ENCODE results near the gene PMS2. TPM values are rescaled to one million over a fixed set of nuclear protein-coding genes. Genes with fewer than 3 reads are reported as not detected.

PMS2 gene
- total and polyA plus RNA-seq, 9 of the 15 experiments (the other 6 are each of a cell fraction or from before 2014, with no cell fraction given) = 4.9 to 27.6 (median 16.5) TPM

DNA sequence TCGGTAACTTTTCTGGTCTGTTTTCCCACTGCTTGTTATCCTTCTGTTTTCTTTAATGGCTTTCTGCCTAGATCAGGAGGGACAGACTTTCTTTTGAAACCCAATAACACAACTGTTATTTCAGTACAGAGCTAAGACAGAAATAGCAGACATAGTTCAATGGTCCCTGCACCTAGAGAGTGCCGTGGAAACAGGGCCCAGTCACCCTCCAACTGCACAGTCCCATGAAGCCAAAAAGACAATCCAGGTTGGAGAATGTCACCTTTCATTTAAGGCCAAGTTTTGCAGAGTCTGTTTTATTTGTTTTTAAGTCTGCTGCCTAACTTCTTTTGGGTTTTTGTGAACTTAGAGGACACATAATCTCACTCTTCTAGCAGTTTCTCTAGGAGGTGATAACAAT is 2.7 kb upstream of the PMS2 start:
- peaks cover 56% of the 10 kb centered on the region for H3K79me2 ChIP-seq (ENCODE audit: control insufficient read depth, insufficient read depth, low read length)
- CTCF ChIA-PET (ENCODE audit: low intra/inter-chr PET ratio) = no interaction called here
- no peaks in the 10 kb centered on the region for H3K27me3 ChIP-seq (ENCODE audit: control insufficient read depth in 2 of 2, insufficient read depth in 2 of 2, low read length in 2 of 2)
- peaks cover 17 to 23% of the 10 kb centered on the region in 2 experiments; a peak in 4 of 5 replicates for H3K4me1 ChIP-seq (replicated peaks in 1 of 2; ENCODE audit: control insufficient read depth in 2 of 2, insufficient read depth in 2 of 2, low read length in 2 of 2)
- no peak overlapping the region for H3K27ac ChIP-seq (ENCODE audit: extremely low read depth, low read depth, low read length)
- no peak for TF ChIP-seq CEBPB (tag; IDR thresholded peaks at IDR 0.05)
- TF ChIP-seq RBM25 (IDR thresholded peaks at IDR 0.05; ENCODE audit: low read depth, low read length, severe bottlenecking) = no peak
- no peak for TF ChIP-seq CC2D1A (IDR thresholded peaks at IDR 0.05)
- no peak for TF ChIP-seq FOXA3 (CRISPR knock-in tag; conservative IDR thresholded peaks at IDR 0.05 in 1 of 2, IDR thresholded peaks at IDR 0.05 in 1 of 2)
- TF ChIP-seq TGIF2 (CRISPR knock-in tag; IDR thresholded peaks at IDR 0.05) = no peak
- TF ChIP-seq NCOR1 (IDR thresholded peaks at IDR 0.05) = no peak
- no peak for TF ChIP-seq SAFB2 (IDR thresholded peaks at IDR 0.05; ENCODE audit: borderline replicate concordance, low read depth, low read length, severe bottlenecking)
- no peak for TF ChIP-seq ZSCAN29 (IDR thresholded peaks at IDR 0.05)
- TF ChIP-seq TRIM24 (IDR thresholded peaks at IDR 0.05) = no peak
- no peak for TF ChIP-seq SRSF1 (IDR thresholded peaks at IDR 0.05; ENCODE audit: low read depth, low read length)
- no peak for TF ChIP-seq MBD1 (CRISPR knock-in tag; IDR thresholded peaks at IDR 0.05)
- TF ChIP-seq MTA2 (IDR thresholded peaks at IDR 0.05; ENCODE audit: low read depth) = no peak
- no peak for TF ChIP-seq HEY1 (CRISPR knock-in tag; IDR thresholded peaks at IDR 0.05; ENCODE audit: borderline replicate concordance)
- TF ChIP-seq ZNF507 (tag; conservative IDR thresholded peaks at IDR 0.05) = no peak
- TF ChIP-seq EHMT2 (IDR thresholded peaks at IDR 0.05) = no peak
- no peak for TF ChIP-seq FOSL1 (tag; conservative IDR thresholded peaks at IDR 0.05)
- TF ChIP-seq, protein P1, sequence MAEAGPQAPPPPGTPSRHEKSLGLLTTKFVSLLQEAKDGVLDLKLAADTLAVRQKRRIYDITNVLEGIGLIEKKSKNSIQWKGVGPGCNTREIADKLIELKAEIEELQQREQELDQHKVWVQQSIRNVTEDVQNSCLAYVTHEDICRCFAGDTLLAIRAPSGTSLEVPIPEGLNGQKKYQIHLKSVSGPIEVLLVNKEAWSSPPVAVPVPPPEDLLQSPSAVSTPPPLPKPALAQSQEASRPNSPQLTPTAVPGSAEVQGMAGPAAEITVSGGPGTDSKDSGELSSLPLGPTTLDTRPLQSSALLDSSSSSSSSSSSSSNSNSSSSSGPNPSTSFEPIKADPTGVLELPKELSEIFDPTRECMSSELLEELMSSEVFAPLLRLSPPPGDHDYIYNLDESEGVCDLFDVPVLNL (CRISPR knock-in tag; IDR thresholded peaks at IDR 0.05; ENCODE audit: low read depth) = no peak
- TF ChIP-seq SMARCA4 (IDR thresholded peaks at IDR 0.05) = no peak
- in situ Hi-C loops (cut with MboI) = no loop called here
- no peak overlapping the region for H2AFZ ChIP-seq (ENCODE audit: low read depth, low read length)
- no TSS peak for BruUV-seq (replicated peaks)
- intact Hi-C loops (cut with micrococcal nuclease) = no loop called here
- H3K9me3 ChIP-seq (replicated peaks; ENCODE audit: control insufficient read depth, insufficient read depth, low read depth, low read length) = no peaks in the 10 kb centered on the region
- H3K4me2 ChIP-seq (ENCODE audit: insufficient read depth, low read length) = no peak overlapping the region
- POLR2A ChIA-PET = interaction anchor here (1.4 kb wide), 1 partner anchor 9 kb away, joined by 6 read pairs; no protein-coding TSS in a partner anchor
- DNase-seq (ENCODE audit: extremely low read depth in 1 of 4, low spot score in 3 of 4) (no peak), FAIRE-seq (no peak), ATAC-seq (no peak)
- H3K36me3 ChIP-seq (ENCODE audit: control insufficient read depth, insufficient read depth, low read length) = peaks cover 51% of the 10 kb centered on the region
- no peaks in the 10 kb centered on the region for H4K20me1 ChIP-seq (replicated peaks; ENCODE audit: control insufficient read depth, insufficient read depth, low read length)
- WGBS (ENCODE audit: insufficient coverage, low coverage, missing lambda C conversion rate) = 84% methylated on average over 2 of the region's 2 CpGs
- H3K9ac ChIP-seq (ENCODE audit: insufficient read depth in 1 of 2, low read depth in 2 of 2, low read length in 2 of 2) = peak overlapping the region in 1 of 2 experiments; percentile 75; a peak in 1 of 4 replicates
- H3K9me1 ChIP-seq (ENCODE audit: control insufficient read depth, insufficient read depth, low read length) = no peaks in the 10 kb centered on the region
- no peak overlapping the region for H3K4me3 ChIP-seq
